Lung (tissue), 12 donors: ENCODE results near the gene PGP. TPM values are rescaled to one million over a fixed set of nuclear protein-coding genes. Genes with fewer than 3 reads are reported as not detected.

Experiments
- ATAC-seq: fragments of 200-7000 bp; cut with Tn5 transposase; one replicate; pipeline ENCODE4 v1.9.1; 2020; ENCODE audit warnings: moderate number of reproducible peaks; ENCODE audit not compliant: insufficient read depth, low FRiP score
- DNase-seq, 3 donors: peaks; one replicate each; pipeline ENCODE4 v3.0.0-alpha.2; 2013 to 2017
- H3K27ac ChIP-seq, 2 donors: one replicate each; pipeline ENCODE4 v1.5.1; 2013; ENCODE audit warnings: mild to moderate bottlenecking in 2 of 2, moderate library complexity in 2 of 2, control low read depth in 1 of 2, inconsistent platforms in 1 of 2, low read depth in 1 of 2, low read length in 1 of 2
- H3K27me3 ChIP-seq, 3 donors: one replicate each; pipeline ENCODE4 v1.5.1; 2013; ENCODE audit warnings: low read length in 2 of 3; ENCODE audit not compliant: control insufficient read depth in 3 of 3, insufficient read depth in 3 of 3
- H3K36me3 ChIP-seq, 4 donors: one replicate each; pipeline ENCODE4 v1.5.1; 2013; ENCODE audit warnings: low read length in 4 of 4, mild to moderate bottlenecking in 1 of 4, moderate library complexity in 1 of 4; ENCODE audit not compliant: control insufficient read depth in 4 of 4, insufficient read depth in 4 of 4
- H3K4me1 ChIP-seq, 5 donors: one replicate each; pipeline ENCODE4 v1.5.1; 2013; ENCODE audit warnings: low read length in 5 of 5, mild to moderate bottlenecking in 2 of 5, moderate library complexity in 1 of 5; ENCODE audit not compliant: control insufficient read depth in 5 of 5, insufficient read depth in 5 of 5
- H3K4me3 ChIP-seq: one replicate; pipeline ENCODE4 v1.5.1; 2013; ENCODE audit warnings: mild to moderate bottlenecking, control low read depth, moderate library complexity
- H3K9ac ChIP-seq, 2 donors: one replicate each; pipeline ENCODE4 v1.5.1; 2013; ENCODE audit warnings: low read length in 2 of 2, control low read depth in 1 of 2; ENCODE audit not compliant: insufficient read depth in 1 of 2
- H3K9me3 ChIP-seq, 4 donors: one replicate each; pipeline ENCODE4 v1.5.1; 2013; ENCODE audit warnings: low read length in 3 of 4, mild to moderate bottlenecking in 1 of 4, moderate library complexity in 1 of 4; ENCODE audit not compliant: control insufficient read depth in 4 of 4, insufficient read depth in 3 of 4
- CTCF ChIP-seq: IDR thresholded peaks from 2 replicates; pipeline ENCODE4 v1.5.1; 2012; ENCODE audit warnings: mild to moderate bottlenecking; ENCODE audit errors: control extremely low read depth, extremely low read depth
- WGBS, 2 donors: extraction: QIAGEN DNeasy Blood & Tissue Kit; methylation state at CpG; one replicate each; pipeline ENCODE4 v1.1.7; 2013; 5-methylcytosine and 5-hydroxymethylcytosine counted together
- polyA plus RNA-seq, 2 donors: library from polyadenylated mRNA; stranded (reverse); fragments of 200-250 nt; gene quantifications; one replicate each; pipeline ENCODE4 v1.2.1, GENCODE V29; 2013
- total RNA-seq, 2 donors: library from RNA; depleted of rRNA in 1 of 2; stranded (reverse); fragments of >200 nt in 1 of 2; gene quantifications; one replicate each; pipeline ENCODE4 v1.2.1, GENCODE V29; 2014 to 2021
- donor health status: control.
- donor health status: control.
- donor health status: Bipolar disorder and iron deficiency.
- donor health status: healthy.
- donor health status: DM: yes; HTN: yes; CAD: no.

PGP gene
- total and polyA plus RNA-seq, 4 donors, result 3.8 to 20.9 (median 13.7) TPM

- Histone ChIP-seq H3K4me3 (no peak overlapping the region), H3K4me1 (peaks cover 0 to 11% (median 7%) of the 10 kb centered on the region in 5 donors), H3K27me3 (peaks cover 0 to 21% (median 4%) of the 10 kb centered on the region in 3 donors), H3K9ac (no peak overlapping the region), H3K27ac (no peak overlapping the region), H3K9me3 (peaks cover 0 to 22% (median 0%) of the 10 kb centered on the region in 4 donors), H3K36me3 (peaks cover 3 to 81% (median 32%) of the 10 kb centered on the region in 4 donors)
- ATAC-seq (no peak), DNase-seq (no peak)
- WGBS, 2 donors, result 94% methylated on average over 38 to 41 of the region's 41 CpGs
- TF ChIP-seq CTCF, result no peak
These were observed 17.7 kb upstream of the PGP start for GRCh38 chr16:2232094-2232990.

DNA sequence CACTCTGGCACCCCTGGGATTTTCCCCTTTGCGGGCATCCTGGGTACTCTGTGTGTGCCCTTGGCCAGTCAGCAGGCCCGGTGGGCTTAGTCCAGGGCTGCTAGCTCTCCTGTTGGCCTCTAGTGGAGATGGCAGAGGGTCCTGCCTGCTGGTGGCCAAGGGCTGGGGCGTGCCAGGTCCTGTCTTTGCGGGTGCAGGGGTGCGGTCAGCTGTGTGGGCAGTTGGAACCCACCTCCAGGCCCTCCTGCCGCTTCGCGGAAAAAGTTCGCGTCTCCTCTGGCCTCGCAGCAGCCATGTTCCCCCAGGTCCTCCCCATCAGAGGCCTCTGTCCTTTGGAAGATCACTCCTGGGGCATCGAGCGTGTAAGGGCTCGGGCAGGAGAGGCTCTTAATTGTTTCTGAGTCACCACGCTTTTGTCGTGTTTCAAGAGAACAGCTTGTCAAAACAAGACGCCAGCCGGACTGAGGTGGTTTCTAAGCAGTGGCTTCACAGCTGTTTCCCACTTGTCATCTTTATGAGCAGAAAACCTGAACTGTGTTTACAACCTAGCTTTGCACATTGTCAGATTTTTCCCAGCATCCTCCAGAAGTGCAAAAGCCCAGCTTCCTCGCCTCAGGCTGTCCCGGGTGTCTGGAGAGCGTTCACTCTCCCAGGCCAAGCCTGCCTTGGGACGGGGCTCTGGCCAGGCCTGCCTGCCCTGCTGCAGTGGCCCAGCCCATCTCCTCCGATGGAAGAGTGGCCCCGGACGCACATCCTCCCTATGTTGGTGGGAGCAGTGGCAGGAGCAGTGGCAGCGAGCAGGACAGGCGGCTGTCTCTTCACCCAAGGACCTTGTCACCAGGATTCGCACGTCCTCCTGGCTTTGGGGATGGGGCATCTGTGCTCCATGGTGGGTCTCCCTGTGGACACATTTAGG lies 16.6 kb upstream of the PGP start:
- H3K27me3 ChIP-seq, result peaks cover 0 to 10% (median 4%) of the 10 kb centered on the region in 3 donors
- H3K4me1 ChIP-seq, result peaks cover 0 to 2% (median 1%) of the 10 kb centered on the region in 5 donors
- DNase-seq (no peak), ATAC-seq (no peak)
- no peak overlapping the region for H3K4me3 ChIP-seq
- H3K9me3 ChIP-seq, result peaks cover 0 to 22% (median 0%) of the 10 kb centered on the region in 4 donors
- H3K36me3 ChIP-seq, result peaks cover 3 to 81% (median 32%) of the 10 kb centered on the region in 4 donors
- WGBS, 2 donors, result 92% methylated on average over 29 of the region's 29 CpGs
- TF ChIP-seq CTCF, result no peak
- H3K9ac ChIP-seq, result no peak overlapping the region
- no peak overlapping the region for H3K27ac ChIP-seq

GRCh38 chr16:2230376-2230775 lies 15.7 kb upstream of the PGP start:
- DNase-seq (no peak), ATAC-seq (no peak)
- no peak overlapping the region for H3K9ac ChIP-seq
- peaks cover 0 to 19% (median 0%) of the 10 kb centered on the region in 4 donors for H3K9me3 ChIP-seq
- H3K27ac ChIP-seq, result no peak overlapping the region
- no peak overlapping the region for H3K4me3 ChIP-seq
- peaks cover 0 to 2% (median 0%) of the 10 kb centered on the region in 5 donors for H3K4me1 ChIP-seq
- WGBS, 2 donors, result 87 to 93% methylated on average over 13 of the region's 13 CpGs
- peaks cover 3 to 75% (median 31%) of the 10 kb centered on the region in 4 donors for H3K36me3 ChIP-seq
- peaks cover 0 to 4% (median 0%) of the 10 kb centered on the region in 3 donors for H3K27me3 ChIP-seq
- TF ChIP-seq CTCF, result no peak
